Measurements from ENCODE around the gene MGAT5.

The MGAT5 gene

GRCh38 chr2:134372141-134372540 lies 118.3 kb downstream of the MGAT5 start:
- no peak for DNase-seq

- DNase-seq, result no peak
Measured at GRCh38 chr2:134372611-134373131, 118.8 kb downstream of the MGAT5 start.

- DNase-seq, result no peak
Measured at GRCh38 chr2:134375935-134376334, 122.1 kb downstream of the MGAT5 start.

- DNase-seq, result no peak
Measured at GRCh38 chr2:134377730-134378129, 123.9 kb downstream of the MGAT5 start.

- DNase-seq, result no peak
Measured at GRCh38 chr2:134379293-134379692, 125.4 kb downstream of the MGAT5 start.

GRCh38 chr2:134379722-134380121 lies 125.8 kb downstream of the MGAT5 start:
- DNase-seq, result no peak

GRCh38 chr2:134381141-134381540 lies 127.3 kb downstream of the MGAT5 start:
- DNase-seq, result no peak

- no peak for DNase-seq
Measured at GRCh38 chr2:134384131-134384530, 130.3 kb downstream of the MGAT5 start.

- no peak for DNase-seq
Measured at GRCh38 chr2:134385195-134385594, 131.3 kb downstream of the MGAT5 start.

- no peak for DNase-seq
Measured at GRCh38 chr2:134386310-134386709, 132.4 kb downstream of the MGAT5 start.

- DNase-seq, result no peak
Measured at GRCh38 chr2:134389381-134389780, 135.5 kb downstream of the MGAT5 start.

- DNase-seq, result no peak
Measured at GRCh38 chr2:134391751-134392160, 137.9 kb downstream of the MGAT5 start.

GRCh38 chr2:134392442-134393074 lies 138.7 kb downstream of the MGAT5 start:
- DNase-seq, result no peak

- DNase-seq, result no peak
Measured at GRCh38 chr2:134393075-134393461, 139.2 kb downstream of the MGAT5 start.

GRCh38 chr2:134395779-134396178 lies 141.9 kb downstream of the MGAT5 start:
- DNase-seq, result no peak

- no peak for DNase-seq
Measured at GRCh38 chr2:134396493-134396892, 142.6 kb downstream of the MGAT5 start.

GRCh38 chr2:134397146-134397896 lies 143.4 kb downstream of the MGAT5 start:
- DNase-seq, result no peak

GRCh38 chr2:134398300-134398699 lies 144.4 kb downstream of the MGAT5 start:
- DNase-seq, result no peak

- DNase-seq, result no peak
Measured at GRCh38 chr2:134399096-134399495, 145.2 kb downstream of the MGAT5 start.

- DNase-seq, result no peak
Measured at GRCh38 chr2:134401081-134401497, 147.2 kb downstream of the MGAT5 start.

- no peak for DNase-seq
Measured at GRCh38 chr2:134401789-134402188, 147.9 kb downstream of the MGAT5 start.

- DNase-seq, result no peak
Measured at GRCh38 chr2:134402410-134402809, 148.5 kb downstream of the MGAT5 start.

- DNase-seq, result no peak
Measured at GRCh38 chr2:134405611-134406081, 151.8 kb downstream of the MGAT5 start.

GRCh38 chr2:134406311-134406710 lies 152.4 kb downstream of the MGAT5 start:
- no peak for DNase-seq

Measured in stimulated activated CD4-positive, alpha-beta T cell treated with anti-CD3 and anti-CD28 coated beads, Interleukin-15, amount 100 ng/mL, for 24 hours (primary cell).